GM18519 (cell line): Measurements from ENCODE around the gene GPD1.
"Not testable (repeated sequence)": the region's sequence is repeated elsewhere in the genome, so short reads cannot be mapped to it uniquely, and the experiment has no call there.

Experiments
- ATAC-seq: cut with Tn5 transposase; IDR thresholded peaks from one replicate; pipeline ENCODE4 v1.9.1; 2021; ENCODE audit warnings: mild to moderate bottlenecking, moderate library complexity; ENCODE audit not compliant: unreplicated experiment, low FRiP score

Gene GPD1

GRCh38 chr12:50120521-50120920 lies 16.7 kb downstream of the GPD1 start:
- no peak for ATAC-seq

GRCh38 chr12:50120953-50121352 lies 17.1 kb downstream of the GPD1 start:
- ATAC-seq, result no peak

GRCh38 chr12:50121641-50122040 lies 17.8 kb downstream of the GPD1 start:
- ATAC-seq, result no peak

- no peak for ATAC-seq
These were observed 19.4 kb downstream of the GPD1 start for GRCh38 chr12:50123203-50123602.

- no peak for ATAC-seq
These were observed 23.7 kb downstream of the GPD1 start for GRCh38 chr12:50127546-50127945.

GRCh38 chr12:50129290-50129689 lies 25.5 kb downstream of the GPD1 start:
- ATAC-seq, result no peak

- ATAC-seq, result no peak
These were observed 28.8 kb downstream of the GPD1 start for GRCh38 chr12:50132505-50133135.

GRCh38 chr12:50142993-50143392 lies 39.2 kb downstream of the GPD1 start:
- ATAC-seq, result no peak

GRCh38 chr12:50145439-50145838 lies 41.6 kb downstream of the GPD1 start:
- ATAC-seq, result no peak

- ATAC-seq, result no peak
These were observed 43.5 kb downstream of the GPD1 start for GRCh38 chr12:50147281-50147680.

GRCh38 chr12:50148011-50148410 lies 44.2 kb downstream of the GPD1 start:
- not testable (repeated sequence) for ATAC-seq

GRCh38 chr12:50149311-50149710 lies 45.5 kb downstream of the GPD1 start:
- no peak for ATAC-seq

- ATAC-seq, result no peak
These were observed 47.4 kb downstream of the GPD1 start for GRCh38 chr12:50151047-50151687.

- not testable (repeated sequence) for ATAC-seq
These were observed 51.1 kb downstream of the GPD1 start for GRCh38 chr12:50154947-50155346.

- ATAC-seq, result no peak
These were observed 52.8 kb downstream of the GPD1 start for GRCh38 chr12:50156641-50157040.

- ATAC-seq, result no peak
These were observed 53.5 kb downstream of the GPD1 start for GRCh38 chr12:50157259-50157658.

- no peak for ATAC-seq
These were observed 56.8 kb downstream of the GPD1 start for GRCh38 chr12:50160643-50161042.
